ENCODE data around the gene SGCE. TPM values are rescaled to one million over a fixed set of nuclear protein-coding genes. Genes with fewer than 3 reads are reported as not detected.

SGCE gene
- total RNA-seq, 1 experiment from 2014 or later: 19.0 TPM

- TF ChIP-seq PREB (CRISPR knock-in tag; IDR thresholded peaks at IDR 0.05; ENCODE audit: borderline replicate concordance) (no peak), AR (CRISPR knock-in tag; IDR thresholded peaks at IDR 0.05) (no peak)
These were observed 25.1 kb downstream of the SGCE start (continued) for GRCh38 chr7:94630855-94631254.

- Mint-ChIP-seq H3K4me3 (no peak overlapping the region), H3K27ac (no peak overlapping the region), H3K36me3 (no peaks in the 10 kb centered on the region), H3K27me3 (ENCODE audit: low read depth) (no peaks in the 10 kb centered on the region), H3K4me1 (peaks cover 8% of the 10 kb centered on the region), H3K9me3 (no peaks in the 10 kb centered on the region)
- ChIA-PET POLR2A (no interaction called here), CTCF (no interaction called here)
- DNase-seq (ENCODE audit: low spot score) (no peak), ATAC-seq (no peak)
- TF ChIP-seq GABPB1 (CRISPR knock-in tag; IDR thresholded peaks at IDR 0.05) (0 out of 2 replicates have a peak, but pooled peaks have one; percentile 33), OVOL2 (CRISPR knock-in tag; IDR thresholded peaks at IDR 0.05; ENCODE audit: borderline replicate concordance) (no peak)
These were observed 32.1 kb downstream of the SGCE start for GRCh38 chr7:94623820-94624219.

- ATAC-seq (no peak), DNase-seq (ENCODE audit: low spot score) (no peak)
- Mint-ChIP-seq H3K9me3 (no peaks in the 10 kb centered on the region), H3K36me3 (no peaks in the 10 kb centered on the region), H3K27ac (no peak overlapping the region), H3K27me3 (ENCODE audit: low read depth) (no peaks in the 10 kb centered on the region), H3K4me3 (no peak overlapping the region), H3K4me1 (peaks cover 8% of the 10 kb centered on the region)
- CTCF ChIA-PET: no interaction called here
- POLR2A ChIA-PET: interaction anchor here (0.6 kb wide), 1 partner anchor 20 kb away, joined by 4 read pairs; no protein-coding TSS in a partner anchor
- TF ChIP-seq ESRRA (CRISPR knock-in tag; IDR thresholded peaks at IDR 0.05; ENCODE audit: borderline replicate concordance) (no peak), SOX15 (CRISPR knock-in tag; IDR thresholded peaks at IDR 0.05) (no peak), FOXP1 (CRISPR knock-in tag; IDR thresholded peaks at IDR 0.05; ENCODE audit: borderline replicate concordance) (no peak), AFF4 (CRISPR knock-in tag; IDR thresholded peaks at IDR 0.05; ENCODE audit: borderline replicate concordance) (no peak), TEAD4 (CRISPR knock-in tag; IDR thresholded peaks at IDR 0.05) (no peak), ATF6 (CRISPR knock-in tag; IDR thresholded peaks at IDR 0.05) (no peak), CDX4 (CRISPR knock-in tag; IDR thresholded peaks at IDR 0.05; ENCODE audit: borderline replicate concordance) (no peak), ZNF512 (CRISPR knock-in tag; IDR thresholded peaks at IDR 0.05; ENCODE audit: borderline replicate concordance) (no peak), TCF7 (CRISPR knock-in tag; IDR thresholded peaks at IDR 0.05; ENCODE audit: low read depth) (no peak), IRF1 (CRISPR knock-in tag; IDR thresholded peaks at IDR 0.05) (no peak), PRRX2 (CRISPR knock-in tag; IDR thresholded peaks at IDR 0.05) (no peak), CTCF (IDR thresholded peaks at IDR 0.05) (no peak), HMGA2 (CRISPR knock-in tag; IDR thresholded peaks at IDR 0.05) (no peak)
These were observed 34.8 kb downstream of the SGCE start for GRCh38 chr7:94621120-94621519.

Data from WTC11 (cell line).